Measurements from ENCODE around the gene CMTM7. TPM values are rescaled to one million over a fixed set of nuclear protein-coding genes. Genes with fewer than 3 reads are reported as not detected.
"Not testable (repeated sequence)": the region's sequence is repeated elsewhere in the genome, so short reads cannot be mapped to it uniquely, and the experiment has no call there.

Gene CMTM7
- total RNA-seq, 1 experiment from 2014 or later: 14.7 TPM

GRCh38 chr3:32459450-32459849 lies 67.8 kb downstream of the CMTM7 start:
- no peak for DNase-seq (ENCODE audit: low read depth)

- DNase-seq (ENCODE audit: low read depth): no peak
Measured at GRCh38 chr3:32460031-32460749, 68.5 kb downstream of the CMTM7 start.

DNA sequence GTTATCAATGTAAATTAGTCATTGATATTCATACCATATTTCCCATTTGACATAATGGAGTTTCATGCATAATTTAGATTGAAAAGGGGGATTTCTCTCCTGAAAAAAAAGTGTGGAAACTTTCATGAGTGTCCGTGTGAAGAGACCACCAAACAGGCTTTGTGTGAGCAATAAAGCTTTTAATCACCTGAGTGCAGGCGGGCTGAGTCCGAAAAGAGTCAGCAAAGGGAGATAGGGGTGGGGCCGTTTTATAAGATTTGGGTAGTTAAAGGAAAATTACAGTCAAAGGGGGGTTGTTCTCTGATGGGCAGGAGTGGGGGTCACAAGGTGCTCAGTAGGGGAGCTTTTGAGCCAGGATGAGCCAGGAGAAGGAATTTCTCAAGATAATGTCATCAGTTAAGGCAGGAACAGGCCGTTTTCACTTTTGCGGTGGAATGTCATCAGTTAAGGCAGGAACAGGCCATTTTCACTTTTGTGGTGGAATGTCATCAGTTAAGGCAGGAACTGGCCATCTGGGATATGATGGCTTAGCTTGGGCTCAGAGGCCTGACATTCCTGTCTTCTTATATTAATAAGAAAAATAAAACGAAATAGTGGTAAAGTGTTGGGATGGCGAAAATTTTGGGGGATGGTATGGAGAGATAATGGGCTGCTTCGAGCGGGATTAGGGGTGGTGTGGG lies 69.3 kb downstream of the CMTM7 start:
- not testable (repeated sequence) for DNase-seq (ENCODE audit: low read depth)

GRCh38 chr3:32462191-32462986 lies 70.7 kb downstream of the CMTM7 start:
- DNase-seq (ENCODE audit: low read depth): not testable (repeated sequence)

GRCh38 chr3:32463415-32463814 lies 71.8 kb downstream of the CMTM7 start:
- not testable (repeated sequence) for DNase-seq (ENCODE audit: low read depth)

- DNase-seq (ENCODE audit: low read depth): not testable (repeated sequence)
Measured at GRCh38 chr3:32464726-32465125, 73.1 kb downstream of the CMTM7 start.

DNA sequence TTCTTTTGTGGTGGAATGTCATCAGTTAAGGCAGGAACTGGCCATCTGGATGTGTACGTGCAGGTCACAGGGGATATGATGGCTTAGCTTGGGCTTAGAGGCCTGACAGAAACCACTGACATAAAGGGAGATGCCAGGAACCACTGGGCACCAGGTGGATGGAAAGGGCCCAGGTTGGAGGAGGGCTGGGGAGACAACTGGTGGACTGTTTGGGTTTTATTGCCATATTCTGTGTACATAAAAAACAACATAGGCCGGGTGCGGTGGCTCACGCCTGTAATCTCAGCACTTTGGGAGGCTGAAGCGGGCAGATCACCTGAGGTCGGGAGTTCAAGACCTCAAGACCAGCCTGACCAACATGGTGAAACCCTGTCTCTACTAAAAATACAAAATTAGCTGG lies 75.2 kb downstream of the CMTM7 start:
- DNase-seq (ENCODE audit: low read depth): not testable (repeated sequence)

DNA sequence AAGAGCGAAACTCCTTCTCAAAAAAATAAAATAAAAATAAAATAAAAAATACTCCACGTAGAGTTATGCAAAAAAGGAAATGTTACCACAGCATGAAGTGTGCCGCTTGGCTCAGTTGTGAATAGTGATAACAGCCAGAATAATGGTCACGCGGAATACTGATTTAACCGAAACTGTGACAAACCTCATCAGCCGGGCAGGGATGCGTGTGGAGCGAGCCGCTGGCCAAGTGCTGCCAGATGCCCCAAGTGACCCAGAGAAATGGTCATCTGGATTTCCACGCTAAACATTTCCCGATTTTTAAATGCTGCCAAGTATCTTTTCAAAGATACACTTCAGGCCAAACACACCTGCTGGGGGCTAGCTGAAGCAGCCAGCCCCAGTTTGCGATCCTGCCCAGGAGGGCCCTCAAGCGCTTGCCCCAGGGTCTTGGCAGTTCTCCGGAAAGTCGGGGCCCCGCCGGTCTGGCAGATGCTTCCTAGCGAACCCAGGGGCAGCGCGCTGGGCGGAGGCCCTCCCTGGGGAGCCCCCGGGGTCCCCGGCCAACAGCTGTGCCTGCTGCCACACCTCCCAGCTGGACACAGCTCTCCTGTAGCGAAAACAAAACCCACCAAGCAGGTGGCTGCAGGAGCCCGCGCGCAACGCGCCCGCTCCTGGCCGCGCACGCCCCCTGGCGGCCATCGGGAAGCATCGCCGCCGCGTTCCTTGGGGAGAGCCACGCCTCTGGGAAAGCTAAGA lies 75.8 kb downstream of the CMTM7 start:
- peak; percentile 56 for DNase-seq (ENCODE audit: low read depth)

DNA sequence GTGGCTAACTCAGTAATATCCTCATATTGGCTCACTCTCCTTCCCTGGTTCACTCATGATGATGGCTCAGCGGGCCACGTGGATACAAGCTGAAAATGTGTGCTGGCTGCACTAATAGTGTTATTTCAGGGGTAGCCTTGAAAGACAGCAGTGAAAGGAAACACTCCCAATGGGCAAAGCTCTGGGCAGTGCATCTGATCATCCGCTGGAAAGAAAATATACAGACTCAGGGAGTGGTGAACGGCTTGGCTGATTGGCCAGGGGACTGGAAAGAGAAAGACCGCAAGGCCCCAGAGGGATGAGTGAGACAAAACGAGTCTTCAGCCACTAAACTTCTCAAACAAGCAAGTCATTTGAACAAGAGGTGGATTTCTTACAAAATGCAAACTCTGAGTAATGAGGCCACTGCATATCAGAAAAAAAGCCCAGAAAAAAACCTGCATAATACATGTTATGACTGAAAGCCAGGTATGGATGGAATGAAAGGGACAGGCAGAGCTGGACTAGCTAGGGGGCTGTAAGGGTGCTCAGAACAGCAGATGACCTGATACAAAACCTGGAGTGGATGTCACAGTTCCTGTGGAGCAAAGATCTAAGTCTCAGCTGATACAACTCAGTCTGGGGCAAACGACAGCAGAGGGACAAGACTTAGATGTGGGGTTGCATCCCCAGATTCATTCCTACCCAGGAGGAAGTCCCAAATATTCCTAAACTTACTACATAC lies 77.7 kb downstream of the CMTM7 start:
- DNase-seq (ENCODE audit: low read depth): peak; percentile 12

- DNase-seq (ENCODE audit: low read depth): no peak
Measured at GRCh38 chr3:32470362-32470761, 78.7 kb downstream of the CMTM7 start.

DNA sequence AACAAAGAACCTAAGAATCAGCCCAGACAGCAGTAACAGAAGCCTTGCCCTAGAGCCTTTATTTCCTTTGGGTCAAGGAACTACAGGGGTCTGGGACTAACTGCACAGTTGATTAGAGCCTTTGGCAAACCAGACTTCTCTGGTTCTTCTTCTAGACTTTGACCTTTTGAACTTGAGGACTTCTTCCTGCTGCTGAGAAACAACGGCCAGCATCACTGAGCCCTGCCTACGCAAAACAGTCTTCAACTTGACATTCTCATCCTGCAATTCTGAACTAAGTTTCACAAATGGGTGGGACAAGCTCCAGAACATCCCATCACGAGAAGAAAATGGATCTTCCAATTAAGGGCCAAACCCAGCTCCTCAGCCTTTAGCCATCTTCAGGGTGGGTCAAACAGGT lies 79.6 kb downstream of the CMTM7 start:
- no peak for DNase-seq (ENCODE audit: low read depth)

DNA sequence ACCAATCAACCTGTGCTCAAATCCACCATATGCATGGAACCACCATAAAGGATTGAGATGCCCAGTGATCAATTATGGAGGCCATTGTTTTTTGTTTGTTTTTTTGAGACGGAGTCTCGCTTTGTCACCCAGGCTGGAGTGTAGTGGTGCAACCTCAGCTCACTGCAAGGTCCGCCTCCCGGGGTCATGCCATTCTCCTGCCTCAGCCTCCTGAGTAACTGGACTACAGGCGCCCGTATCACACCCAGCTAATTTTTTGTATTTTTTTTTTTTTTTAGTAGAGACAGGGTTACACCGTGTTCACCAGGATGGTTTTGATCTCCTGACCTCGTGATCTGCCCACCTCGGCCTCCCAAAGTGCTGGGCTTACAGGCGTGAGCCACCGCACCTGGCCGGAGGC lies 80.5 kb downstream of the CMTM7 start:
- DNase-seq (ENCODE audit: low read depth): not testable (repeated sequence)

- DNase-seq (ENCODE audit: low read depth): no peak
Measured at GRCh38 chr3:32474201-32474600, 82.5 kb downstream of the CMTM7 start.

GRCh38 chr3:32480604-32481003 lies 89.0 kb downstream of the CMTM7 start:
- DNase-seq (ENCODE audit: low read depth): no peak

GRCh38 chr3:32481791-32482631 lies 90.4 kb downstream of the CMTM7 start:
- DNase-seq (ENCODE audit: low read depth): no peak

GRCh38 chr3:32482693-32483092 lies 91.0 kb downstream of the CMTM7 start:
- DNase-seq (ENCODE audit: low read depth): no peak

DNA sequence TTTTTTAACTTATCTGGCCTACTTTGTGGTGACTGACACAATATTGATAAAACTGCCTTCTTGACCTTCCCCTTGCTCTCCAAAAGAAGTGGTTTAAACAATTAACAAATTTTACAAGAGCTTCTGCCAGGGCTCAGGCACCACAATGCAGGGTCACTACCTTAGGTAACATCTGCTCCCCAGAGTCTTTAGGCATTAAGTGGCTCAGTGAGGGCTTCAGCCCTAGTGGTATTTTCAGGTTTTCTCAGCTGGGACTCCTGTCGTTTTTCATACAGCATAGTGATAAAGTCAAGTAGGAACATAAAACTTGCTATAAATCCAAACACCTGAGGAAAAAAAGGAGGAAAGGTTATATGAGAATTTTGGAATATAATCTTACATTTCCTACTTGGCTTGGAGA lies 92.1 kb downstream of the CMTM7 start:
- DNase-seq (ENCODE audit: low read depth): no peak

DNA sequence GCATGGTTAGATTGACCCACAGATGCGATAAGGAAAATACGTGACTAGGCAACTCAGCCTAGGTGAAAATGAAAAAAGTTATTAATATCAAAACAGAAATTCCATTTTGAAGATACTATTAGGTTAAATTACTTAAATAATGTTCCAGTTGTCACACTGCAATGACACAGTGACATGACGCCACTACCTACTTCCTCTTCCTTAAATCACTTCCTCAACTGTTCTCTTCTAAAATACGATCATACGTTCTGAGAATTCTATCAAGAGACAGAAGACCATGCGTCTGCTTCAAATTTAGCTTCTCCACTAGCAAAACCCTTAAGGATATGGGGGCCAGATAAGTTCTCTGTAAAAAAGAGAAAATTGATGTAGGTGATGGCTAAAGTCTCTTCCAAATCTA lies 92.8 kb downstream of the CMTM7 start:
- no peak for DNase-seq (ENCODE audit: low read depth)

GRCh38 chr3:32487781-32488473 lies 96.3 kb downstream of the CMTM7 start:
- no peak for DNase-seq (ENCODE audit: low read depth)

Data from M059J (cell line).